ENCODE data around the gene ANKS1B. TPM values are rescaled to one million over a fixed set of nuclear protein-coding genes. Genes with fewer than 3 reads are reported as not detected.

ANKS1B gene
- total RNA-seq, 1 experiment from 2014 or later: 9.7 TPM

- Histone ChIP-seq H3K27ac (ENCODE audit: low read length) (no peak overlapping the region), H3K9me3 (ENCODE audit: control insufficient read depth, insufficient read depth, low read depth, low read length) (no peaks in the 10 kb centered on the region), H3K36me3 (ENCODE audit: control insufficient read depth, insufficient read depth, low read length) (no peaks in the 10 kb centered on the region), H3K4me3 (ENCODE audit: low read depth in 2 of 2, low read length in 2 of 2) (no peak overlapping the region), H3K4me1 (ENCODE audit: control insufficient read depth, insufficient read depth, low read length) (no peaks in the 10 kb centered on the region), H3K27me3 (ENCODE audit: control insufficient read depth, insufficient read depth, low read length) (no peaks in the 10 kb centered on the region)
- ATAC-seq (no peak), DNase-seq (ENCODE audit: low read depth, low spot score) (no peak)
- ChIA-PET POLR2A (no interaction called here), CTCF (interaction anchor here (0.7 kb wide), 1 partner anchor 381 kb away, joined by 4 read pairs; no protein-coding TSS in a partner anchor)
- in situ Hi-C loops (cut with HindIII; ENCODE audit: low pct_unique_long_range_greater_than_20kb, low sequenced_read_pairs): no loop called here
- TF ChIP-seq POLR2AphosphoS5 (IDR thresholded peaks at IDR 0.05; ENCODE audit: low read depth, low read length): no peak
- TF ChIP-seq REST (IDR thresholded peaks at IDR 0.05; ENCODE audit: insufficient read depth in 1 of 2, low read depth in 2 of 2, low read length in 1 of 2): no peak
- no peak for TF ChIP-seq TCF7L2 (IDR thresholded peaks at IDR 0.05; ENCODE audit: low read depth, low read length)
- TF ChIP-seq CTCF (IDR thresholded peaks at IDR 0.05): no peak
- TF ChIP-seq SIN3A (IDR thresholded peaks at IDR 0.05; ENCODE audit: borderline replicate concordance, insufficient read depth, low read depth, low read length): no peak
- no TSS peak for BruUV-seq (replicated peaks)
- intact Hi-C loops (cut with micrococcal nuclease; ENCODE audit: unreplicated experiment): no loop called here
Observed at GRCh38 chr12:99068993-99069747, 915.6 kb downstream of the ANKS1B start.

GRCh38 chr12:99067171-99067785 lies 917.5 kb downstream of the ANKS1B start:
- no TSS peak for BruUV-seq (replicated peaks)
- Histone ChIP-seq H3K27me3 (ENCODE audit: control insufficient read depth, insufficient read depth, low read length) (no peaks in the 10 kb centered on the region), H3K27ac (ENCODE audit: low read length) (no peak overlapping the region), H3K9me3 (ENCODE audit: control insufficient read depth, insufficient read depth, low read depth, low read length) (no peaks in the 10 kb centered on the region), H3K36me3 (ENCODE audit: control insufficient read depth, insufficient read depth, low read length) (no peaks in the 10 kb centered on the region), H3K4me1 (ENCODE audit: control insufficient read depth, insufficient read depth, low read length) (no peaks in the 10 kb centered on the region), H3K4me3 (ENCODE audit: low read depth in 2 of 2, low read length in 2 of 2) (no peak overlapping the region)
- in situ Hi-C loops (cut with HindIII; ENCODE audit: low pct_unique_long_range_greater_than_20kb, low sequenced_read_pairs): no loop called here
- CTCF ChIA-PET: no interaction called here
- DNase-seq (ENCODE audit: low read depth, low spot score): no peak
- ATAC-seq: no peak
- TF ChIP-seq SIN3A (IDR thresholded peaks at IDR 0.05; ENCODE audit: borderline replicate concordance, insufficient read depth, low read depth, low read length): no peak
- no peak for TF ChIP-seq REST (IDR thresholded peaks at IDR 0.05; ENCODE audit: insufficient read depth in 1 of 2, low read depth in 2 of 2, low read length in 1 of 2)
- TF ChIP-seq CTCF (IDR thresholded peaks at IDR 0.05): no peak
- TF ChIP-seq POLR2AphosphoS5 (IDR thresholded peaks at IDR 0.05; ENCODE audit: low read depth, low read length): no peak
- TF ChIP-seq TCF7L2 (IDR thresholded peaks at IDR 0.05; ENCODE audit: low read depth, low read length): no peak
- POLR2A ChIA-PET: interaction anchor here (0.5 kb wide), 1 partner anchor 109 kb away, joined by 3 read pairs; no protein-coding TSS in a partner anchor
- intact Hi-C loops (cut with micrococcal nuclease; ENCODE audit: unreplicated experiment): no loop called here
